ENCODE data around the gene PARVA. TPM values are rescaled to one million over a fixed set of nuclear protein-coding genes. Genes with fewer than 3 reads are reported as not detected.

PARVA gene
- total RNA-seq, 1 donor from 2014 or later = 106 TPM

GRCh38 chr11:12386745-12387144 lies 9.4 kb downstream of the PARVA start:
- no peak overlapping the region for H2AFZ ChIP-seq (ENCODE audit: low read depth, low read length)
- Mint-ChIP-seq H3K4me3 (ENCODE audit: unreplicated experiment) (no peak overlapping the region), H3K36me3 (ENCODE audit: low read depth, unreplicated experiment) (peaks cover 13% of the 10 kb centered on the region), H3K27ac (ENCODE audit: unreplicated experiment) (no peak overlapping the region), H3K27me3 (ENCODE audit: low read depth, unreplicated experiment) (no peaks in the 10 kb centered on the region), H3K4me1 (ENCODE audit: low read depth, unreplicated experiment) (peaks cover 41% of the 10 kb centered on the region), H3K9me3 (ENCODE audit: unreplicated experiment) (no peaks in the 10 kb centered on the region)
- peaks cover 93% of the 10 kb centered on the region for H4K20me1 ChIP-seq (ENCODE audit: insufficient read depth, low read length)
- peaks cover 25% of the 10 kb centered on the region for H3K4me1 ChIP-seq (ENCODE audit: insufficient read depth, low read length)
- no peak overlapping the region for H3K4me3 ChIP-seq (ENCODE audit: insufficient read depth, low read depth, low read length)
- DNase-seq (ENCODE audit: low read depth) (no peak), FAIRE-seq (no peak)
- TF ChIP-seq EZH2 (IDR thresholded peaks at IDR 0.05; ENCODE audit: insufficient read depth, low read length) (no peak), CTCF (IDR thresholded peaks at IDR 0.05; ENCODE audit: insufficient read depth, low read depth, low read length) (no peak)
- no peak overlapping the region for H3K4me2 ChIP-seq (ENCODE audit: low read length)
- no peak overlapping the region for H3K27ac ChIP-seq (ENCODE audit: low read depth, low read length)
- H3K9ac ChIP-seq (ENCODE audit: low read length) = no peak overlapping the region
- peaks cover 98% of the 10 kb centered on the region for H3K79me2 ChIP-seq (ENCODE audit: insufficient read depth, low read length)
- no peaks in the 10 kb centered on the region for H3K9me3 ChIP-seq (ENCODE audit: insufficient read depth, low read depth, low read length)
- no peaks in the 10 kb centered on the region for H3K27me3 ChIP-seq (ENCODE audit: insufficient read depth, low read length)
- no peaks in the 10 kb centered on the region for H3K36me3 ChIP-seq (ENCODE audit: insufficient read depth, low read length)

GRCh38 chr11:12388173-12388572 lies 10.8 kb downstream of the PARVA start:
- H3K9me3 ChIP-seq (ENCODE audit: insufficient read depth, low read depth, low read length) = no peaks in the 10 kb centered on the region
- Mint-ChIP-seq H3K36me3 (ENCODE audit: low read depth, unreplicated experiment) (peaks cover 11% of the 10 kb centered on the region), H3K27ac (ENCODE audit: unreplicated experiment) (peak overlapping the region; percentile 48), H3K4me1 (ENCODE audit: low read depth, unreplicated experiment) (peaks cover 36% of the 10 kb centered on the region), H3K4me3 (ENCODE audit: unreplicated experiment) (no peak overlapping the region), H3K9me3 (ENCODE audit: unreplicated experiment) (no peaks in the 10 kb centered on the region), H3K27me3 (ENCODE audit: low read depth, unreplicated experiment) (no peaks in the 10 kb centered on the region)
- FAIRE-seq (no peak), DNase-seq (ENCODE audit: low read depth) (no peak)
- H3K36me3 ChIP-seq (ENCODE audit: insufficient read depth, low read length) = peaks cover 1% of the 10 kb centered on the region
- H3K27me3 ChIP-seq (ENCODE audit: insufficient read depth, low read length) = no peaks in the 10 kb centered on the region
- no peak for TF ChIP-seq EZH2 (IDR thresholded peaks at IDR 0.05; ENCODE audit: insufficient read depth, low read length)
- no peak for TF ChIP-seq CTCF (IDR thresholded peaks at IDR 0.05; ENCODE audit: insufficient read depth, low read depth, low read length)
- no peak overlapping the region for H2AFZ ChIP-seq (ENCODE audit: low read depth, low read length)
- peaks cover 90% of the 10 kb centered on the region for H4K20me1 ChIP-seq (ENCODE audit: insufficient read depth, low read length)
- no peak overlapping the region for H3K27ac ChIP-seq (ENCODE audit: low read depth, low read length)
- no peak overlapping the region for H3K9ac ChIP-seq (ENCODE audit: low read length)
- H3K4me1 ChIP-seq (ENCODE audit: insufficient read depth, low read length) = peaks cover 22% of the 10 kb centered on the region
- peaks cover 99% of the 10 kb centered on the region for H3K79me2 ChIP-seq (ENCODE audit: insufficient read depth, low read length)
- H3K4me3 ChIP-seq (ENCODE audit: insufficient read depth, low read depth, low read length) = no peak overlapping the region
- H3K4me2 ChIP-seq (ENCODE audit: low read length) = no peak overlapping the region

- no peaks in the 10 kb centered on the region for H3K27me3 ChIP-seq (ENCODE audit: insufficient read depth, low read length)
- peaks cover 91% of the 10 kb centered on the region for H4K20me1 ChIP-seq (ENCODE audit: insufficient read depth, low read length)
- TF ChIP-seq EZH2 (IDR thresholded peaks at IDR 0.05; ENCODE audit: insufficient read depth, low read length) (no peak), CTCF (IDR thresholded peaks at IDR 0.05; ENCODE audit: insufficient read depth, low read depth, low read length) (no peak)
- H3K4me3 ChIP-seq (ENCODE audit: insufficient read depth, low read depth, low read length) = no peak overlapping the region
- peaks cover 2% of the 10 kb centered on the region for H3K9me3 ChIP-seq (ENCODE audit: insufficient read depth, low read depth, low read length)
- H2AFZ ChIP-seq (ENCODE audit: low read depth, low read length) = no peak overlapping the region
- FAIRE-seq (no peak), DNase-seq (ENCODE audit: low read depth) (no peak)
- peaks cover 99% of the 10 kb centered on the region for H3K79me2 ChIP-seq (ENCODE audit: insufficient read depth, low read length)
- peaks cover 34% of the 10 kb centered on the region for H3K4me1 Mint-ChIP-seq (ENCODE audit: low read depth, unreplicated experiment)
- peaks cover 22% of the 10 kb centered on the region for H3K4me1 ChIP-seq (ENCODE audit: insufficient read depth, low read length)
- H3K9me3 Mint-ChIP-seq (ENCODE audit: unreplicated experiment) = no peaks in the 10 kb centered on the region
- H3K9ac ChIP-seq (ENCODE audit: low read length) = no peak overlapping the region
- H3K36me3 ChIP-seq (ENCODE audit: insufficient read depth, low read length) = peaks cover 3% of the 10 kb centered on the region
- H3K27me3 Mint-ChIP-seq (ENCODE audit: low read depth, unreplicated experiment) = no peaks in the 10 kb centered on the region
- H3K4me3 Mint-ChIP-seq (ENCODE audit: unreplicated experiment) = no peak overlapping the region
- no peak overlapping the region for H3K27ac ChIP-seq (ENCODE audit: low read depth, low read length)
- no peak overlapping the region for H3K27ac Mint-ChIP-seq (ENCODE audit: unreplicated experiment)
- no peak overlapping the region for H3K4me2 ChIP-seq (ENCODE audit: low read length)
- peaks cover 19% of the 10 kb centered on the region for H3K36me3 Mint-ChIP-seq (ENCODE audit: low read depth, unreplicated experiment)
Observed at GRCh38 chr11:12388939-12389670, 11.7 kb downstream of the PARVA start.

All from astrocyte (in vitro differentiated cells and primary cell).